Astrocyte of the cerebellum (primary cell): ENCODE data around the gene ADAM10.

Experiments
- DNase-seq: peaks from one replicate; pipeline ENCODE4 v3.0.0-alpha.2; 2011; ENCODE audit warnings: low read depth
- H3K4me3 ChIP-seq: 2 replicates; pipeline ENCODE4 v1.5.1; 2011; ENCODE audit warnings: mild to moderate bottlenecking, low read depth, low read length, moderate library complexity
- in situ Hi-C: cut with HindIII; loops from 2 replicates; pipeline ENCODE4 v1.10.0; 2017; ENCODE audit warnings: low sequenced_read_pairs
- TF ChIP-seq, protein P1 (sequence below): IDR thresholded peaks from 2 replicates; pipeline ENCODE4 v1.5.1; 2012; ENCODE audit warnings: low read length, low read depth, moderate library complexity, mild to moderate bottlenecking; ENCODE audit errors: missing control alignments

Gene ADAM10

GRCh38 chr15:58748040-58748851 is 1.3 kb downstream of the ADAM10 start:
- TF ChIP-seq, protein P1, sequence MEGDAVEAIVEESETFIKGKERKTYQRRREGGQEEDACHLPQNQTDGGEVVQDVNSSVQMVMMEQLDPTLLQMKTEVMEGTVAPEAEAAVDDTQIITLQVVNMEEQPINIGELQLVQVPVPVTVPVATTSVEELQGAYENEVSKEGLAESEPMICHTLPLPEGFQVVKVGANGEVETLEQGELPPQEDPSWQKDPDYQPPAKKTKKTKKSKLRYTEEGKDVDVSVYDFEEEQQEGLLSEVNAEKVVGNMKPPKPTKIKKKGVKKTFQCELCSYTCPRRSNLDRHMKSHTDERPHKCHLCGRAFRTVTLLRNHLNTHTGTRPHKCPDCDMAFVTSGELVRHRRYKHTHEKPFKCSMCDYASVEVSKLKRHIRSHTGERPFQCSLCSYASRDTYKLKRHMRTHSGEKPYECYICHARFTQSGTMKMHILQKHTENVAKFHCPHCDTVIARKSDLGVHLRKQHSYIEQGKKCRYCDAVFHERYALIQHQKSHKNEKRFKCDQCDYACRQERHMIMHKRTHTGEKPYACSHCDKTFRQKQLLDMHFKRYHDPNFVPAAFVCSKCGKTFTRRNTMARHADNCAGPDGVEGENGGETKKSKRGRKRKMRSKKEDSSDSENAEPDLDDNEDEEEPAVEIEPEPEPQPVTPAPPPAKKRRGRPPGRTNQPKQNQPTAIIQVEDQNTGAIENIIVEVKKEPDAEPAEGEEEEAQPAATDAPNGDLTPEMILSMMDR, result no peak
- in situ Hi-C loops, result no loop called here
- H3K4me3 ChIP-seq, result peak overlapping the region; percentile 61
- DNase-seq, result no peak

- TF ChIP-seq, protein P1, result no peak
- no peak for DNase-seq
- no peak overlapping the region for H3K4me3 ChIP-seq
- in situ Hi-C loops, result no loop called here
Observed at GRCh38 chr15:58746174-58746573, 3.3 kb downstream of the ADAM10 start.

GRCh38 chr15:58742819-58743502 is 6.5 kb downstream of the ADAM10 start:
- in situ Hi-C loops, result no loop called here
- DNase-seq, result no peak
- TF ChIP-seq, protein P1, result no peak
- no peak overlapping the region for H3K4me3 ChIP-seq

DNA sequence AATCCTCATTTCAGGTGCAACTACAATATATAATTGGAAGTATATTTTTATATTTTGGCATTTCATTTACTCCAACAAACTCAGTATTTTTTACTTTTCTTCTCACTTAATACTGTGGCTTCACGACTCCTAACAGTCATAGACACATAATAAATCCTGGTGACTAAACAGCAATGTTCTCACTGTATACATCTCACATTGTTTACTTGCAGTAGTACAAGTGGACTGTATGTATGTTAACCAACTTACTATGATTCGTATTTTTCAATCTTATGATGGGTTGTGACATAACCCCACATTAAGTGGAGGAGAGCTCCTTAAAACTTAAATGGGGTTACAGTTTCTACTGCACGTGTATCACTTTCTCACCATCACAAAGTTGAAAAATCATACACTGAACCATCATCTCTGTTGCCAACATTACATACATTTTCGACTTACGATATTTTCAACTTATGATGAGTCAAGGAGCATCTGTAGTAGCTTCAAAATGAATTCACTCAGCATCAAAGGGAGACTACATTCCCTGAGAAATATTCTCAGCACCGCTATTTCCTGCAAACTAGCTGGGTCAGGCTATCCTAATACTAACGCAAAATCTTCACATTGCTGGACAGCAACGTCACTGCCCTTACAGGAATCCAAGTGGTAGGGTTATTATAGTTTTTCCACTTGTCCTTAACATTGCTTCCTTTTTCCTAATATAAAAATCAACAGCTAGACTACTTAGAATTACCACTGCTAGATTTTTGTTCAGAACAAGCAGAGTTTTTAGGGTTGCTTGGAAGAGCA is 7.3 kb downstream of the ADAM10 start:
- DNase-seq, result no peak
- TF ChIP-seq, protein P1, result no peak
- no peak overlapping the region for H3K4me3 ChIP-seq
- in situ Hi-C loops, result no loop called here

DNA sequence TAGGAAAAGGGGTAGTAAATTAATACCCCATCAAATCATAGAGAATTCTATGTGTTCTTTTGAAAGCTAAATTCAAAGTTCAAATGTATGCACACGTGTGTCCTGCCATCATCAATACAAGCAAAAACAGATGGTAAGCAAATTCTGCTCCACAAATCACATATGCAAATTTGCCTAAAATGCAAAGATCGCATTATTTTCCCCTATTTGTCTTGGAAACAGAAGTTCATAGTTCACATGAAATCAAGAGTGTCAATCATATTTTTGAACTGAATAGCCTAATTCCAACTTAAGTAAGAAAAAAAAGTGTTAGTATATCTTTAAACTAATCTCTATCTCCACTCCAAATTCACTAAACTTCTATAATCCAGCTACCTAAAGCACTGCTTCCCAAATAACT is 8.5 kb downstream of the ADAM10 start:
- TF ChIP-seq, protein P1, result no peak
- no peak overlapping the region for H3K4me3 ChIP-seq
- no peak for DNase-seq
- in situ Hi-C loops, result no loop called here

GRCh38 chr15:58740436-58740835 is 9.1 kb downstream of the ADAM10 start:
- TF ChIP-seq, protein P1, result no peak
- no peak for DNase-seq
- no peak overlapping the region for H3K4me3 ChIP-seq
- in situ Hi-C loops, result no loop called here
